HepG2 (cell line): ENCODE data around the gene B3GALT6. TPM values are rescaled to one million over a fixed set of nuclear protein-coding genes. Genes with fewer than 3 reads are reported as not detected.

Source experiments
- CREB3 ChIP-seq: sonication (generic); formaldehyde crosslinking; IDR thresholded peaks from 2 replicates; pipeline ENCODE4 v1.5.0; 2020; ENCODE audit warnings: missing genetic modification reagents
- ELF1 ChIP-seq: sonication (generic); formaldehyde crosslinking; IDR thresholded peaks from 2 replicates; pipeline ENCODE4 v1.4.0; 2020; ENCODE audit warnings: missing genetic modification reagents
- FIP1L1 ChIP-seq: fragments of 200-400 bp; formaldehyde crosslinking; IDR thresholded peaks from 2 replicates; pipeline ENCODE4 v1.6.1; 2018; ENCODE audit warnings: low read depth, mild to moderate bottlenecking, low read length, moderate library complexity, borderline replicate concordance; ENCODE audit not compliant: insufficient read depth
- FOXM1 ChIP-seq: sonication (generic); formaldehyde crosslinking; IDR thresholded peaks from 2 replicates; pipeline ENCODE4 v1.5.0; 2020; ENCODE audit warnings: missing genetic modification reagents
- GMEB2 ChIP-seq: IDR thresholded peaks from 2 replicates; pipeline ENCODE4 v1.6.1; 2016; ENCODE audit warnings: missing biosample characterization, missing genetic modification reagents, low read depth
- HMGXB4 ChIP-seq, 2 experiments: sonication (generic) in 1 of 2; formaldehyde crosslinking in 1 of 2; IDR thresholded peaks; 2 replicates each; pipeline versions ENCODE4 v1.4.0 to v1.6.1; 2018 to 2020; ENCODE audit warnings: missing genetic modification reagents in 2 of 2, borderline replicate concordance in 1 of 2, low read depth in 1 of 2, mild to moderate bottlenecking in 1 of 2, missing biosample characterization in 1 of 2
- HNRNPL ChIP-seq: fragments of 200-400 bp; formaldehyde crosslinking; IDR thresholded peaks from 2 replicates; pipeline ENCODE4 v1.6.1; 2017; ENCODE audit warnings: mild to moderate bottlenecking, low read depth, low read length
- HOXD1 ChIP-seq: sonication (generic); formaldehyde crosslinking; IDR thresholded peaks from 2 replicates; pipeline ENCODE4 v1.5.0; 2020; ENCODE audit warnings: missing genetic modification reagents
- KLF16 ChIP-seq, 2 experiments: sonication (generic) in 1 of 2; formaldehyde crosslinking in 1 of 2; IDR thresholded peaks; 2 replicates each; pipeline versions ENCODE4 v1.6.1 to v1.8.0; 2016 to 2023; ENCODE audit warnings: missing genetic modification reagents in 2 of 2, missing compliant biosample characterization in 1 of 2
- MAFF ChIP-seq: IDR thresholded peaks from 2 replicates; pipeline ENCODE4 v1.6.1; 2011; ENCODE audit warnings: low read depth, low read length, improper control_type of control experiment
- MIER2 ChIP-seq: IDR thresholded peaks from 2 replicates; pipeline ENCODE4 v1.6.1; 2016; ENCODE audit warnings: missing biosample characterization, missing genetic modification reagents
- MXI1 ChIP-seq: IDR thresholded peaks from 3 replicates; pipeline ENCODE4 v1.6.1; 2012; ENCODE audit warnings: low read depth, low read length, inconsistent platforms, borderline replicate concordance
- POLR2AphosphoS5 ChIP-seq: IDR thresholded peaks from 2 replicates; pipeline ENCODE4 v1.6.1; 2012; ENCODE audit warnings: low read depth, low read length
- RARA ChIP-seq: IDR thresholded peaks from 2 replicates; pipeline ENCODE4 v1.6.1; 2016; ENCODE audit warnings: missing genetic modification reagents, missing compliant biosample characterization
- SMAD3 ChIP-seq: sonication (generic); formaldehyde crosslinking; IDR thresholded peaks from 2 replicates; pipeline ENCODE4 v1.4.0; 2020; ENCODE audit warnings: missing genetic modification reagents
- THAP11 ChIP-seq: IDR thresholded peaks from 2 replicates; pipeline ENCODE4 v1.6.1; 2016; ENCODE audit warnings: missing biosample characterization, missing genetic modification reagents
- ZBTB7A ChIP-seq: sonication (generic); formaldehyde crosslinking; IDR thresholded peaks from 2 replicates; pipeline ENCODE4 v1.8.0; 2022; ENCODE audit warnings: mild to moderate bottlenecking, missing genetic modification reagents
- ZFX ChIP-seq: sonication (generic); formaldehyde crosslinking; IDR thresholded peaks from 2 replicates; pipeline ENCODE4 v1.4.0; 2020; ENCODE audit warnings: mild to moderate bottlenecking, low read depth, missing genetic modification reagents, moderate library complexity
- ZKSCAN8 ChIP-seq: IDR thresholded peaks from 2 replicates; pipeline ENCODE4 v1.6.1; 2016; ENCODE audit warnings: borderline replicate concordance, missing genetic modification reagents, missing compliant biosample characterization
- ZNF263 ChIP-seq: sonication (generic); formaldehyde crosslinking; IDR thresholded peaks from 2 replicates; pipeline ENCODE4 v1.4.0; 2020; ENCODE audit warnings: missing genetic modification reagents
- ZNF33A ChIP-seq: sonication (generic); formaldehyde crosslinking; IDR thresholded peaks from 2 replicates; pipeline ENCODE4 v1.5.1; 2020; ENCODE audit warnings: missing genetic modification reagents, mild to moderate bottlenecking, moderate library complexity, borderline replicate concordance
- ZNF343 ChIP-seq: sonication (generic); formaldehyde crosslinking; IDR thresholded peaks from 2 replicates; pipeline ENCODE4 v1.4.0; 2020; ENCODE audit warnings: mild to moderate bottlenecking, missing genetic modification reagents
- ZNF501 ChIP-seq: sonication (generic); formaldehyde crosslinking; IDR thresholded peaks from 2 replicates; pipeline ENCODE4 v1.5.1; 2020; ENCODE audit warnings: mild to moderate bottlenecking, moderate library complexity, missing genetic modification reagents
- ZNF580 ChIP-seq: IDR thresholded peaks from 2 replicates; pipeline ENCODE4 v1.6.1; 2016; ENCODE audit warnings: low read depth, borderline replicate concordance
- polyA plus RNA-seq, 8 experiments: library from polyadenylated mRNA; depleted of rRNA in 3 of 8; stranded (reverse) in 7 of 8; unstranded in 1 of 8; fragments of >200 nt; fragmentation: Illumina TruSeq in 4 of 8; extraction: Trizol in 4 of 8; gene quantifications; 2 replicates each; pipeline versions ENCODE4 v1.2.1 to v1.2.3, GENCODE V29; 2011 to 2016; ENCODE audit warnings: low read depth in 4 of 8, missing spikeins in 1 of 8, mixed read lengths in 1 of 8; ENCODE audit not compliant: insufficient read depth in 1 of 8
- total RNA-seq, 5 experiments: library from RNA; depleted of rRNA; stranded (reverse); fragments of >200 nt; fragmentation: Illumina TruSeq; extraction: Trizol; gene quantifications; 2 replicates each; pipeline ENCODE4 v1.2.3, GENCODE V29; 2016; ENCODE audit warnings: low read depth in 1 of 5

Gene B3GALT6
- total and polyA plus RNA-seq, 2 of the 13 experiments (the other 11 are each of a cell fraction or from before 2014, with no cell fraction given), result 3.9 to 14.2 TPM

GRCh38 chr1:1240822-1241587, 9.0 kb downstream of the B3GALT6 start (continued):
- TF ChIP-seq ZNF343 (CRISPR knock-in tag), result no peak
- no peak for TF ChIP-seq SMAD3 (CRISPR knock-in tag)
- no peak for TF ChIP-seq CREB3 (CRISPR knock-in tag)
- TF ChIP-seq KLF16 (CRISPR knock-in tag; IDR thresholded peaks at IDR 0.05), result no peak
- no peak for TF ChIP-seq MAFF
- TF ChIP-seq ZBTB7A (CRISPR knock-in tag), result 0 out of 2 replicates have a peak, but pooled peaks have one; percentile 71
- peak; percentile 48 for TF ChIP-seq POLR2AphosphoS5
- no peak for TF ChIP-seq HOXD1 (CRISPR knock-in tag)
- peak; percentile 83 for TF ChIP-seq ZFX
- TF ChIP-seq ZNF580 (CRISPR knock-in tag), result no peak
- peak in 1 of 2 experiments; percentile 40; a peak in 1 of 4 replicates for TF ChIP-seq HMGXB4 (CRISPR knock-in tag; IDR thresholded peaks at IDR 0.05; ENCODE audit: borderline replicate concordance in 1 of 2, low read depth in 1 of 2)
- peak; percentile 57 for TF ChIP-seq ELF1 (CRISPR knock-in tag)
- 0 out of 2 replicates have a peak, but pooled peaks have one; percentile 67 for TF ChIP-seq HNRNPL
- peak; percentile 94 for TF ChIP-seq ZNF263 (CRISPR knock-in tag)
- no peak for TF ChIP-seq ZNF33A (CRISPR knock-in tag)
- TF ChIP-seq FOXM1, result no peak
- no peak for TF ChIP-seq GMEB2 (CRISPR knock-in tag)
- no peak for TF ChIP-seq MIER2
- TF ChIP-seq ZNF501 (CRISPR knock-in tag), result peak; percentile 72
- 0 out of 3 replicates have a peak, but pooled peaks have one; percentile 16 for TF ChIP-seq MXI1
- 0 out of 2 replicates have a peak, but pooled peaks have one; percentile 30 for TF ChIP-seq THAP11 (CRISPR knock-in tag)
- no peak for TF ChIP-seq ZKSCAN8
- 0 out of 2 replicates have a peak, but pooled peaks have one; percentile 6 for TF ChIP-seq RARA
- 0 out of 2 replicates have a peak, but pooled peaks have one; percentile 37 for TF ChIP-seq FIP1L1
